ENCODE results near the gene TROAP.

The TROAP gene

GRCh38 chr12:49344486-49345050, 21.5 kb downstream of the TROAP start:
- no peak for DNase-seq

GRCh38 chr12:49345051-49345824, 22.2 kb downstream of the TROAP start:
- no peak for DNase-seq

GRCh38 chr12:49345825-49346658, 23.0 kb downstream of the TROAP start:
- DNase-seq: no peak

- no peak for DNase-seq
Observed at GRCh38 chr12:49346659-49347310, 23.7 kb downstream of the TROAP start, which contains the start of gene DNAJC22. Gene DNAJC22 (plus strand): TSS chr12:49346888. CDS start chr12:49348873, 1,985 bp downstream.

GRCh38 chr12:49347311-49348193, 24.5 kb downstream of the TROAP start:
- DNase-seq: peak; percentile 44

GRCh38 chr12:49348781-49349180, 25.7 kb downstream of the TROAP start:
- DNase-seq: no peak

- no peak for DNase-seq
Observed at GRCh38 chr12:49349266-49349665, 26.2 kb downstream of the TROAP start.

GRCh38 chr12:49352351-49352750, 29.3 kb downstream of the TROAP start:
- no peak for DNase-seq

GRCh38 chr12:49355913-49356312, 32.9 kb downstream of the TROAP start:
- DNase-seq: no peak

- DNase-seq: peak; percentile 58
Observed at GRCh38 chr12:49357103-49357678, 34.1 kb downstream of the TROAP start.

- DNase-seq: peak; percentile 67
Observed at GRCh38 chr12:49358483-49359141, 35.6 kb downstream of the TROAP start.

GRCh38 chr12:49359671-49360070, 36.6 kb downstream of the TROAP start:
- DNase-seq: no peak

GRCh38 chr12:49362077-49362476, 39.0 kb downstream of the TROAP start:
- no peak for DNase-seq

- peak; percentile 95 for DNase-seq
Observed at GRCh38 chr12:49364989-49365388, 41.9 kb downstream of the TROAP start.

- peak; percentile 31 for DNase-seq
Observed at GRCh38 chr12:49365542-49365941, 42.5 kb downstream of the TROAP start.

GRCh38 chr12:49366096-49366651, 43.1 kb downstream of the TROAP start:
- DNase-seq: no peak

GRCh38 chr12:49366652-49367380, 43.8 kb downstream of the TROAP start:
- DNase-seq: peak; percentile 88

- DNase-seq: no peak
Observed at GRCh38 chr12:49367381-49368239, 44.6 kb downstream of the TROAP start, which contains the start of gene SPATS2. Gene SPATS2 (plus strand): TSS chr12:49367462. CDS start chr12:49461013, 93,551 bp downstream.

GRCh38 chr12:49368240-49368600, 45.2 kb downstream of the TROAP start:
- no peak for DNase-seq

All from inflammatory macrophage treated with lipopolysaccharide for 4 hours (primary cell).